Measurements from ENCODE around the gene EZH1.

- TF ChIP-seq CTCF (IDR thresholded peaks at IDR 0.05) = no peak
- no peak for TF ChIP-seq POLR2A (IDR thresholded peaks at IDR 0.05)
These were observed 35.4 kb upstream of the EZH1 start, which contains the start of gene WNK4 for GRCh38 chr17:42779936-42780850.

Measured in suprapubic skin (tissue), 3 donors.